GM12878 (cell line): ENCODE measurements around the gene BCL2. TPM values are rescaled to one million over a fixed set of nuclear protein-coding genes. Genes with fewer than 3 reads are reported as not detected.

Source experiments
- JUNB ChIP-seq: IDR thresholded peaks from 2 replicates; pipeline ENCODE4 v1.6.1; 2016; ENCODE audit warnings: antibody characterized with exemption, mild to moderate bottlenecking
- KLF5 ChIP-seq: fragments of 450-650 bp; IDR thresholded peaks from 2 replicates; pipeline ENCODE4 v1.6.1; 2014; ENCODE audit warnings: mild to moderate bottlenecking; ENCODE audit not compliant: partially characterized antibody
- MXI1 ChIP-seq: fragments of 150-350 bp; IDR thresholded peaks from 2 replicates; pipeline ENCODE4 v1.6.1; 2011; ENCODE audit warnings: low read depth, mild to moderate bottlenecking, inconsistent platforms, low read length, improper control_type of control experiment
- NBN ChIP-seq: fragments of 450-650 bp; IDR thresholded peaks from 2 replicates; pipeline ENCODE4 v1.6.1; 2016
- NFXL1 ChIP-seq: fragments of 450-650 bp; IDR thresholded peaks from 2 replicates; pipeline ENCODE4 v1.6.1; 2017; ENCODE audit warnings: antibody characterized with exemption, mild to moderate bottlenecking, borderline replicate concordance
- NR2F1 ChIP-seq: fragments of 450-650 bp; conservative IDR thresholded peaks from 2 replicates; pipeline ENCODE4 v1.6.1; 2017; ENCODE audit warnings: mild to moderate bottlenecking
- PKNOX1 ChIP-seq: fragments of 450-650 bp; IDR thresholded peaks from 2 replicates; pipeline ENCODE4 v1.6.1; 2016; ENCODE audit warnings: mild to moderate bottlenecking
- POLR2AphosphoS5 ChIP-seq: IDR thresholded peaks from 2 replicates; pipeline ENCODE4 v1.6.1; 2011; ENCODE audit warnings: mild to moderate bottlenecking, low read length, inconsistent platforms
- RELA ChIP-seq: fragments of 450-650 bp; IDR thresholded peaks from 2 replicates; pipeline ENCODE4 v1.8.0; 2014; ENCODE audit warnings: borderline replicate concordance; ENCODE audit not compliant: partially characterized antibody
- SIN3A ChIP-seq: IDR thresholded peaks from 2 replicates; pipeline ENCODE4 v1.6.1; 2012; ENCODE audit warnings: low read depth, low read length, improper control_type of control experiment
- SREBF2 ChIP-seq: IDR thresholded peaks from 2 replicates; pipeline ENCODE4 v1.6.1; 2012; ENCODE audit warnings: mild to moderate bottlenecking, low read length
- SRF ChIP-seq, 2 experiments: IDR thresholded peaks; 2 replicates each; pipeline ENCODE4 v1.6.1; 2011; ENCODE audit warnings: low read depth in 2 of 2, low read length in 2 of 2, mild to moderate bottlenecking in 1 of 2, moderate library complexity in 1 of 2
- STAT1 ChIP-seq: fragments of 450-650 bp; conservative IDR thresholded peaks from 2 replicates; pipeline ENCODE4 v1.6.1; 2014; ENCODE audit warnings: antibody characterized with exemption, mild to moderate bottlenecking
- SUZ12 ChIP-seq: fragments of 200-600 bp; sonication (generic); IDR thresholded peaks from one replicate; pipeline ENCODE4 v1.6.1; 2018; ENCODE audit warnings: antibody characterized with exemption, mild to moderate bottlenecking; ENCODE audit not compliant: unreplicated experiment
- TAF1 ChIP-seq: IDR thresholded peaks from 2 replicates; pipeline ENCODE4 v1.6.1; 2011; ENCODE audit warnings: mild to moderate bottlenecking, low read depth, low read length, borderline replicate concordance
- TARDBP ChIP-seq: IDR thresholded peaks from 2 replicates; pipeline ENCODE4 v1.6.1; 2016; ENCODE audit warnings: borderline replicate concordance
- YBX1 ChIP-seq: fragments of 450-650 bp; IDR thresholded peaks from 2 replicates; pipeline ENCODE4 v1.6.1; 2016; ENCODE audit warnings: antibody characterized with exemption
- ZBTB4 ChIP-seq: fragments of 450-650 bp; formaldehyde crosslinking; IDR thresholded peaks from 2 replicates; pipeline ENCODE4 v1.4.0; 2022; ENCODE audit warnings: mild to moderate bottlenecking, moderate library complexity
- ZBTB40 ChIP-seq: fragments of 450-650 bp; IDR thresholded peaks from 2 replicates; pipeline ENCODE4 v1.6.1; 2016; ENCODE audit warnings: mild to moderate bottlenecking, moderate library complexity, borderline replicate concordance
- ZNF24 ChIP-seq: fragments of 450-650 bp; IDR thresholded peaks from 2 replicates; pipeline ENCODE4 v1.6.1; 2017; ENCODE audit warnings: antibody characterized with exemption, mild to moderate bottlenecking
- ZNF592 ChIP-seq: fragments of 450-650 bp; IDR thresholded peaks from 2 replicates; pipeline ENCODE4 v1.6.1; 2017; ENCODE audit warnings: mild to moderate bottlenecking, moderate library complexity
- polyA plus RNA-seq, 11 experiments: library from polyadenylated mRNA; depleted of rRNA in 4 of 11; unstranded in 6 of 11; stranded (reverse) in 5 of 11; fragments of >200 nt; fragmentation: Nextera tagmentation in 4 of 11; fragmentation: Illumina TruSeq in 1 of 11; extraction: Ambion mirVana in 4 of 11; extraction: Trizol in 1 of 11; gene quantifications; 1 replicate in 1 of 11; 2 replicates in 10 of 11; pipeline versions ENCODE4 v1.2.1 to v1.2.3, GENCODE V29; 2011 to 2016; ENCODE audit warnings: inconsistent platforms in 2 of 11, missing spikeins in 2 of 11, low read depth in 1 of 11
- total RNA-seq, 4 experiments: library from RNA; depleted of rRNA in 3 of 4; stranded (reverse); fragments of >200 nt in 3 of 4; fragmentation: Illumina TruSeq in 1 of 4; extraction: Trizol in 1 of 4; gene quantifications; 2 replicates each; pipeline versions ENCODE4 v1.2.1 to v1.2.3, GENCODE V29; 2013 to 2021

Gene BCL2
- total and polyA plus RNA-seq, 10 of the 15 experiments (the other 5 are each of a cell fraction or from before 2014, with no cell fraction given) = 4.1 to 47.8 (median 19.3) TPM

- no peak for TF ChIP-seq ZBTB4
- TF ChIP-seq TARDBP = no peak
- peak; percentile 56 for TF ChIP-seq RELA
- peak; percentile 88 for TF ChIP-seq JUNB
- TF ChIP-seq YBX1 = no peak
- no peak for TF ChIP-seq NFXL1
- no peak for TF ChIP-seq MXI1
- no peak for TF ChIP-seq ZNF24
- no peak for TF ChIP-seq PKNOX1
- peak in 1 of 2 experiments; percentile 84; a peak in 2 of 4 replicates for TF ChIP-seq SRF (IDR thresholded peaks at IDR 0.05; ENCODE audit: low read depth in 2 of 2, low read length in 2 of 2)
- no peak for TF ChIP-seq ZBTB40
- TF ChIP-seq POLR2AphosphoS5 = peak; percentile 41; the same call in 1 of the 2 replicates
- TF ChIP-seq SUZ12 = no peak
- TF ChIP-seq KLF5 = no peak
- no peak for TF ChIP-seq SREBF2
- TF ChIP-seq SIN3A = no peak
- no peak for TF ChIP-seq NR2F1
- no peak for TF ChIP-seq TAF1
- TF ChIP-seq NBN = no peak
- no peak for TF ChIP-seq STAT1
- no peak for TF ChIP-seq ZNF592
These were observed 138.6 kb downstream of the BCL2 start (continued) for GRCh38 chr18:63180971-63181376.
